Transverse colon (tissue), 4 donors: ENCODE data around the gene KLF11.

Source experiments
- CTCF ChIP-seq, 5 experiments: fragments of 200-600 bp in 3 of 5; fragments of 450-650 bp in 2 of 5; sonication (generic) in 3 of 5; IDR thresholded peaks; 1 replicate in 2 of 5; 2 replicates in 3 of 5; pipeline ENCODE4 v1.5.1; 2016 to 2017; ENCODE audit warnings: antibody characterized with exemption in 5 of 5, inconsistent platforms in 3 of 5, mild to moderate bottlenecking in 2 of 5, moderate library complexity in 1 of 5
- POLR2A ChIP-seq: fragments of 450-650 bp; IDR thresholded peaks from one replicate; pipeline ENCODE4 v1.6.1; 2016; ENCODE audit warnings: antibody characterized with exemption, mild to moderate bottlenecking, moderate library complexity
- POLR2AphosphoS5 ChIP-seq, 3 donors: sonication (generic); formaldehyde crosslinking; IDR thresholded peaks; one replicate each; pipeline ENCODE4 v1.6.1; 2016; ENCODE audit warnings: antibody characterized with exemption in 3 of 3

- TF ChIP-seq CTCF (IDR thresholded peaks at IDR 0.05): no peak
- peak; percentile 28 for TF ChIP-seq POLR2A
- TF ChIP-seq POLR2AphosphoS5 (IDR thresholded peaks at IDR 0.05): no peak
Observed at GRCh38 chr2:10028988-10029874, 14.1 kb upstream of the KLF11 start.
